ENCODE data around the gene ADPRHL1. TPM values are rescaled to one million over a fixed set of nuclear protein-coding genes. Genes with fewer than 3 reads are reported as not detected.

ADPRHL1 gene
- total RNA-seq, 2 donors from 2014 or later = 4.0 to 7.8 TPM

DNA sequence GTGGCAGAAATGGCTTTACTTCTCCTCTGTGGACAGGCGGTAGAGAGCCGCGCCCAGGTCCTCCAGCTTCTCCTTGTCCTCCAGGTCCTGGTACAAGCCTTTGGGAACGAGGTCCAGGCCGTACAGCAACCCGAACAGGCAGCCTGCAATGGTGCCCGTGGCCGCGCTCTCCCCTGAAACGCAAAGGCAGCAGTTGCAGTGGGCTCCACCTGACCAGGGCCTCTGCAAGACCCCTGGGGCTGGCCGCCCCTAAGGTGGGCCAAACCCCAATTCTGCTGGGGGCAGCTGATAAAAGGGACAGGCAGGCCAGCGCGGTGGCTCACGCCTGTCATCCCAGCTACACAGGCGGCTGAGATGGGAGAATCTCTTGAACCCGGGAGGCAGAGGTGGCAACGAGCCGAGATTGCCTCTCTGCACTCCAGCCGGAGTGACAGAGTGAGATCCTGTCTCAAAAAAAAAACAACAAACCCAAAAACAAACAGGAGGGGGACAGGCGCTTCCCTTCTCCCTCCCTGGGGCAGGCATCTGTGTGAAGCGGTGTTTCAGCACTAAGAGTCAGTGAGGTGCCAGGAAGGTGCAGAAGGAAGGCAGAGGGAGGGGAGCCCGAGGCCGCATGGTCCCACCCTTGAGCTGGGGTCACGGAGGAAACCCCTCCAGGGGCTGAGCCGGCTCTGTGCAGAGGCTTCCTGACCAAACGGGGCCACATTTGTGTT, 30.3 kb downstream of the ADPRHL1 start:
- intact Hi-C loops (cut with DNase I, micrococcal nuclease) = no loop called here
- ATAC-seq = no peak
- DNase-seq = no peak

GRCh38 chr13:113421673-113422270, 31.5 kb downstream of the ADPRHL1 start:
- no peak for ATAC-seq
- intact Hi-C loops (cut with DNase I, micrococcal nuclease) = no loop called here
- DNase-seq = peak in 1 of 2 donors; percentile 32

DNA sequence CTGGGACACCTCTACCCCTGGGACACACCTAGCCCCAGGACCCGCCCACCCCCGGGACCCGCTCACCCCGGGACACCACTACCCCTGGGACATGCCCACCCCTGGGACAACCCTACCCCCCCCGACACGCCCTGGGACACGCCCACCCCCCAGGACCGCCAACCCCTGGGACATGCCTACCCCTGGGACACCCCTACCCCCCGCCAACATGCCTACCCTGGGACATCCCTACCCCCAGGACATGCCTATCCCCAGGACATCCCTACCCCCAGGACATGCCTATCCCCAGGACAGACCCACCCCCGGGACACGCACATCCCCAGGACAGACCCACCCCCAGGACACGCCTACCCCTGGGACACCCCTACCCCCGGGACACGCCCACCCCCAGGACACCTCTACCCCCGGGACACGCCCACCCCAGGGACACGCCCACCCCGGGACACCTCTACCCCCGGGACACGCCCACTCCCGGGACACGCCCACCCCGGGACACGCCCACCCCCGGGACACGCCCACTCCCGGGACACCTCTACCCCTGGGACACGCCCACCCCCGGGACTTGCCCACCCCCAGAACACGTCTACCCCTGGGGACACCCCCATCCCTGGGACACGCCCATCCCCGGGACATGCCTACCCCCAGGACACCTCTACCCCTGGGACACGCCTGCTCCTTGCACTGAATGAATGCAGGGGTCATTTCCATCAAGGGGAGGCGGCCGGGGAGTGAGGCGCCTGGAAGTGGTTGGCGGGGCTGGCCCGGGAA, 32.3 kb downstream of the ADPRHL1 start:
- intact Hi-C loops (cut with DNase I, micrococcal nuclease) = no loop called here
- DNase-seq = no peak
- no peak for ATAC-seq

DNA sequence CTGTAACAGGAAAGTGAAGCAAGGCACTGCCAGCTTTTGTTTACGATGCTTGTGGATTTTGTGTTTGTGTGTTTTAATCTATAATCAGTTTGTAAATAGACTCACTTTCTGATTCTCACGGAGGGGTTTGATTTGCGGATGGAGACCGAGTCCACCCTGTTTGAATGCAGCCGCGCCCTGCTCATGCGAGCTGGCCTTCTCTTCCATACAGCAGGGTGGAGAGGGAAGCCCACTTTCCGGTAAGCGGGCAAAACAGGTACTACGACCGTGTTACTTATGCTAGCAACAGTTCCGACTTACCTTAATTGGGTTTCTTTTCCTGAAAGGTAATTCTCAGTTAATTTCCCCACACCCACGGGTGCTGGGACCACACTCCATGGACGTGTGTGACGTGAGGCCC, 33.1 kb downstream of the ADPRHL1 start:
- intact Hi-C loops (cut with DNase I, micrococcal nuclease) = no loop called here
- DNase-seq = no peak
- ATAC-seq = no peak

DNA sequence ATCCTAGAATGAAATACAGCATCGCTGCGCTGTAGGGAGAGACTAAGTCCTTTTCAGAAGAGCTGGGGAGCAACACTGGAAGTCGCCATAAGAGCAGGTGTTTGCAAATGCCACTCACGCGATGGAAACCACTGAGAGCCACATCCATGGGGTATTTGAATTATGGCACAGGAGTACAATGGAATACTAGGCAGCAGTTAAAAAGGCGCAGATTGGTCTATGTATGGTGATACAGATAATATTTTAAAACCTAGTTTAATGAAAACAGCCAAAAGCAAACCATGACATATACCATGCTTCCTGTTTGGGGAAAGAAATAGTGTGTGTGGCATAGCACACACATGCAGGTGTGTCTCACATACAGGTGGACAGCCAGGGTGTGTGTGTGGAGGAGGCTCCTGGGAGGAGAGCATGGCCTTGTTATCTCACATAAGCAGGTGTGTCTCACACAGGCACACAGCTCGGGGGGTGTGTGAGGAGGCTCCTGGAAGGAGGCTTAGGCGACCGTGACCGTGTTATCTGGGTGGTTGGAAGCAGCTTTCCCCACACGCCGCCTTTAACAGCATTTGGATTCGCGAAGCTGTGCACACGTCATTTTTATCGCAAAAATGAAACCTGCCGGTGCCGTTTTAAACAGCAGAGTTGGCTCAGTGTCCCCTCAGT, 33.6 kb downstream of the ADPRHL1 start:
- peak; percentile 42 for ATAC-seq
- DNase-seq = no peak
- intact Hi-C loops (cut with DNase I, micrococcal nuclease) = no loop called here

DNA sequence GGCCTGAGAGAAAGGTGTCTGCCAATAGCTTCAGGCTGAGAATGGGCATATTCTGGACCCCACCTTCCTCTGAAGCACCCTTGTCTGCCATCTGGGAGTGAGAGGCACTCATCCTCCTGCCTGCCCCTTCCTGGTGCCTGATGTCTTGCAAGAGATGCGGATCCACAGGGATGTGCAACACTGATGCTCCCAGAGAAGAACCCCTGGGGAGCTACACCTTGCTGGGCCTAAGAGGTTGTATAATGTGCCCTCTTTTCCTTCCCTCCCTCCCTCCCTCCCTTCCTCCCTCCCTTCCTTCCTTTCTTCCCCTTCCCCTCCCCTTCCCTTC, 34.6 kb downstream of the ADPRHL1 start:
- intact Hi-C loops (cut with DNase I, micrococcal nuclease) = no loop called here
- DNase-seq (no peak), ATAC-seq (no peak)

GRCh38 chr13:113417836-113418721, 35.2 kb downstream of the ADPRHL1 start:
- intact Hi-C loops (cut with DNase I, micrococcal nuclease) = no loop called here
- DNase-seq (no peak), ATAC-seq (no peak)

DNA sequence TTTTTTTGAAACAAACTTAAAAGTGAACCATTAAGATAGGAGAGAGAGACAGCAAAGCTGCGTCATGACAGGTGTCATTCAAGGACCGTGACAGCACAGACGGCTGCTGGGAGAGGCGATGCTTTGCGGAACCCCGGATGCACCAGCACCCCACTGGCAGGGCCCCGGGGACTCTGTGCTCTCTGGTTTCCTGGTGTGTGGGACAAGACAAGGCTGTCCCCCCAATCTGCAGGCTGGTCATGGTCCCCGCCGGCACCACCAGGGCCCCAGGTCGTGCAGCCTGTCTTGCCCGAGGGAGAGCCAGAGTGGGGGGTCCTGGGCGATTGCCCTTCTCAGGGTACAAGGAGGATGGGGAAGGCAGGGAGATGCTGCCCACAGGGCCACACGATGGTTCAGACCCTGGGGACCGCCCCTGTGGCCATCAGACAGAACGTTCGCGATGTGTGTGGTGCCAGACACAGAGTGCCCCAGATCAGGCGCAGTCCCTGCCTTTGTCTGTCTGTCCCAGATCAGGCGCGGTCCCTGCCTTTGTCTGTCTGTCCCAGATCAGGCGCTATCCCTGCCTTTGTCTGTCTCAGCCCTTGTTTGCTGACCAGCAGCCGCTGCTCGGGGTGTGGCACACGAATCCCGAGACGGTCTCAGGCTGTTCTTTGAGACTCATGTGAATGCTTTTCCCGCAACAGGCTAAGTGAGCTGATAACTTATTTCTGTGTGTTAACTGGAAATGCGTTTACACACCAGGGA, 36.1 kb downstream of the ADPRHL1 start:
- DNase-seq (no peak), ATAC-seq (no peak)
- intact Hi-C loops (cut with DNase I, micrococcal nuclease) = no loop called here

- intact Hi-C loops (cut with DNase I, micrococcal nuclease) = no loop called here
- ATAC-seq (no peak), DNase-seq (no peak)
Measured at GRCh38 chr13:113415825-113416224, 37.5 kb downstream of the ADPRHL1 start.

- intact Hi-C loops (cut with DNase I, micrococcal nuclease) = no loop called here
- DNase-seq (no peak), ATAC-seq (no peak)
Measured at GRCh38 chr13:113415032-113415431, 38.3 kb downstream of the ADPRHL1 start.

GRCh38 chr13:113414335-113414734, 39.0 kb downstream of the ADPRHL1 start:
- intact Hi-C loops (cut with DNase I, micrococcal nuclease) = no loop called here
- no peak for DNase-seq
- no peak for ATAC-seq

DNA sequence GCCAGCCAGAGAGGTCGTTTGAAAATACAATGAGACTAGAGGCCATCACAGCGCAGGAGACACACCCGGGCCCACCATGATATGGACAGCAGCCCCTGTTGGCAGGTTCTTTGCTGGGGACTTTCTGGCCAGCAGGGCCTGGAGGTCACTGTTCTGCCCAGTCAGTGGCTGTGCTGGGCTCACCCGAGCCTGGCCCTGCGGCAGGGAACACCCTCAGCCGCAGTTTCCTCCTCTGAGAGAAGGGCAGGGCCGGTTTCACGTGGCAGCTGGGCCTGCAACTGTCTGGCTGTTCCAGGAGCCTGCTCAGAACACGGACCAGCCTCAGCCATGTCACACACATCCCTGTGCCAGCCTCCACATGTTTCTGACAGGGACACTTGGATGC, 39.4 kb downstream of the ADPRHL1 start:
- ATAC-seq (peak; percentile 95), DNase-seq (peak; percentile 38 to 53)
- intact Hi-C loops (cut with DNase I, micrococcal nuclease) = no loop called here

GRCh38 chr13:113413178-113413897, 40.0 kb downstream of the ADPRHL1 start:
- intact Hi-C loops (cut with DNase I, micrococcal nuclease) = no loop called here
- ATAC-seq (no peak), DNase-seq (no peak)

GRCh38 chr13:113412440-113412839, 40.8 kb downstream of the ADPRHL1 start:
- intact Hi-C loops (cut with DNase I, micrococcal nuclease) = no loop called here
- DNase-seq = no peak
- ATAC-seq = no peak

DNA sequence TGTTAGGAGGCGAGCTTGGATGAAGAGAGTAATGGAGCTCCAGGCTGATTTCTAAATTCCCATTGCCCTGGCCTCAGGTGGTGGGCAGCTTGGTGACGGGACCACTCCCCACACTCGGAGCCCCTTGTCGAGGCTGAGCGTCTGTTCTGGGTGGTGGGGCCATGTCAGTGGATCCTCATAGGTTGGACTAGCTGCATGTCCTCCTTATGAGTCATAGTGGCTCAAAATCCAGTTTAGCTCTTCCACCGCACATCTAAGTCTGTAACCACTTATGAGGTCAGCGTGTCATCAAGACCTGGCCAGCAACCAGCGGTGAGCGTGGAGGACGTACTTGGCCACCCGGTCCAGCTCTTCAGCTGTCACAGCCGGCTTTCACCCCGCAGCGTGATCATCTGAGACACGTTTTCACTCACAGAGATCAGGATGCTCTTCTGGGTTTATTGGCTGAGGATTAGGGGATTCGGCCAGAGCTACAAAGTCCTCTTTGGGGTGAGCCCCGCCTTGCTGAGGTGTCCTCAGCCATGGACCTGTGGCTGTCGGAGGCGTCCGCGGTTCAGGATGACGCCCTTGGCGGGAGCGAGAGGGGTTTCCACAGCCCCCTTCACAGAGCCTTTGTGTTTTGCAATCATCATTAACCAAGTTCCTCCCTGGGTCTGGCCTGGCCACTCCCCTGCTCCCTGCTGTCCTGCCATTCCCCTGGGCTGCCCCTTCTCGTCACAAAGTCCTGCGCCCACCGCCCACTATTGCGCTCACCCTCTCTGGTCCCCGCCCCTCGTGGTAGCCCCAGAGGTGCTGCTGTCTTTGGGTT, 41.9 kb downstream of the ADPRHL1 start:
- intact Hi-C loops (cut with DNase I, micrococcal nuclease) = no loop called here
- DNase-seq (peak; percentile 35 to 36), ATAC-seq (no peak)

DNA sequence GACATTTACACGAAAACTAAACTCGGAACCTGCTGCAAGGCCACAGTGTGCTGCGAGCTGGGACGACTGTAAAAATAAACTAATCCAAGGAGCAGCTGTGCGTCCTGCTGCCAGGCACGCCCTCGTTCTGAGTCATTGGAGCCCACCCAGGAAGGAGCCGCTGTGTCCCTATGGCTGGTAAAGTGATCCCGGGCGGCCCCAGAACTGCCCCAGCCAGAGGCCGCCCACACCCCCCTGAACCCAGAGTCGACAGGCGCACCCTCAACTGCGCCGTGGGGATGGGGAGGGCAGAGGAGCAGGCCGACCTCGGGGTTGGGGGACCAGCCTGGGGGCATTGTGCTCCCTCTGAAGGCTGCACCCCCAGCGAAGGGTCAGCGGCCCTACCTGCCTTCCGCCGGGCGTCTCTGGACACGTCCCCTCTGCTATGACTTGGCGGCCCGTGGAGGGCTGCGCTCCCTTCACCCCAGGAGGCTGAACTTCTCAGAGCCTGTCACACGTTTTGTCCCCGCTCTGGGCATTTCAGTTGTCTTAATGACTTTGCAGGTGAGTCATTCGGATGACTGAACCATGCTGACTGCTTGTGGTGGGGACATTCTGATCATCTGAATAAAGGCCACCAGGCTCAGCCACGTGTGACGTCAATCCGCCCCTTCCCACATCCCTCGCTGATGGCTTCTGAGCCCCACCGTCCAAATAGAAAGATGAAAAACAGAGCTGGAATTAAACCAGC, 42.7 kb downstream of the ADPRHL1 start:
- peak; percentile 29 to 41 for DNase-seq
- ATAC-seq = no peak

More for the DNA sequence above, 42.7 kb downstream of the ADPRHL1 start:
- intact Hi-C loops (cut with DNase I, micrococcal nuclease) = no loop called here

Data from left colon (tissue), 2 donors.